Astrocyte (in vitro differentiated cells and primary cell): ENCODE data around the gene PTPRE.

Source experiments
- EZH2 ChIP-seq: IDR thresholded peaks from 2 replicates; pipeline ENCODE4 v1.6.1; 2012; ENCODE audit warnings: mild to moderate bottlenecking, low read length, inconsistent platforms; ENCODE audit not compliant: insufficient read depth
- TF ChIP-seq, protein P1 (sequence below): IDR thresholded peaks from 2 replicates; pipeline ENCODE4 v1.5.1; 2011; ENCODE audit warnings: low read depth, mild to moderate bottlenecking, inconsistent platforms, low read length, moderate library complexity; ENCODE audit not compliant: insufficient read depth

DNA sequence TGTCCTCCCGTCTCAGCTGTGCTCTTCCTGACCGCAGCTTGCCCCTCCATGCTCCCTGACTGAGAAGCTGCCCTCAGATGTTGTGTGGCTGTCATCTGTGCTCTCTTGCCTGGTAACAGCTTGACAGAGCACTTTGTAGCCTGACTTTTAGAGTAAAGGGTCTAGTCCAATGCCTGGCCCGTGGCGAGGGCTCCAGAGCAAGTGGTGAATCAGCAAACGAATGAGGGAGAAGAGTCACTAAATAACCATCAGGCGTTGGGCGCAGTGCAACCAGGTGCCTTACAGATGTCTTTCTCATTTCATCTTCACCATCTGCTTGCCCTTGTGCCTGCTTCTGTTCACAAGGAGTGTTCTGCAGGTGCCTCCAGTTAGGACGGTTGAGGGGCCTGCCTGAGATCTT, 173.7 kb downstream of the PTPRE start:
- TF ChIP-seq, protein P1, sequence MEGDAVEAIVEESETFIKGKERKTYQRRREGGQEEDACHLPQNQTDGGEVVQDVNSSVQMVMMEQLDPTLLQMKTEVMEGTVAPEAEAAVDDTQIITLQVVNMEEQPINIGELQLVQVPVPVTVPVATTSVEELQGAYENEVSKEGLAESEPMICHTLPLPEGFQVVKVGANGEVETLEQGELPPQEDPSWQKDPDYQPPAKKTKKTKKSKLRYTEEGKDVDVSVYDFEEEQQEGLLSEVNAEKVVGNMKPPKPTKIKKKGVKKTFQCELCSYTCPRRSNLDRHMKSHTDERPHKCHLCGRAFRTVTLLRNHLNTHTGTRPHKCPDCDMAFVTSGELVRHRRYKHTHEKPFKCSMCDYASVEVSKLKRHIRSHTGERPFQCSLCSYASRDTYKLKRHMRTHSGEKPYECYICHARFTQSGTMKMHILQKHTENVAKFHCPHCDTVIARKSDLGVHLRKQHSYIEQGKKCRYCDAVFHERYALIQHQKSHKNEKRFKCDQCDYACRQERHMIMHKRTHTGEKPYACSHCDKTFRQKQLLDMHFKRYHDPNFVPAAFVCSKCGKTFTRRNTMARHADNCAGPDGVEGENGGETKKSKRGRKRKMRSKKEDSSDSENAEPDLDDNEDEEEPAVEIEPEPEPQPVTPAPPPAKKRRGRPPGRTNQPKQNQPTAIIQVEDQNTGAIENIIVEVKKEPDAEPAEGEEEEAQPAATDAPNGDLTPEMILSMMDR: no peak
- no peak for TF ChIP-seq EZH2
